ENCODE measurements around the gene IGFBP3. TPM values are rescaled to one million over a fixed set of nuclear protein-coding genes. Genes with fewer than 3 reads are reported as not detected.

The IGFBP3 gene
- total and polyA plus RNA-seq, 4 donors, result 87.0 to 244 (median 182) TPM

DNA sequence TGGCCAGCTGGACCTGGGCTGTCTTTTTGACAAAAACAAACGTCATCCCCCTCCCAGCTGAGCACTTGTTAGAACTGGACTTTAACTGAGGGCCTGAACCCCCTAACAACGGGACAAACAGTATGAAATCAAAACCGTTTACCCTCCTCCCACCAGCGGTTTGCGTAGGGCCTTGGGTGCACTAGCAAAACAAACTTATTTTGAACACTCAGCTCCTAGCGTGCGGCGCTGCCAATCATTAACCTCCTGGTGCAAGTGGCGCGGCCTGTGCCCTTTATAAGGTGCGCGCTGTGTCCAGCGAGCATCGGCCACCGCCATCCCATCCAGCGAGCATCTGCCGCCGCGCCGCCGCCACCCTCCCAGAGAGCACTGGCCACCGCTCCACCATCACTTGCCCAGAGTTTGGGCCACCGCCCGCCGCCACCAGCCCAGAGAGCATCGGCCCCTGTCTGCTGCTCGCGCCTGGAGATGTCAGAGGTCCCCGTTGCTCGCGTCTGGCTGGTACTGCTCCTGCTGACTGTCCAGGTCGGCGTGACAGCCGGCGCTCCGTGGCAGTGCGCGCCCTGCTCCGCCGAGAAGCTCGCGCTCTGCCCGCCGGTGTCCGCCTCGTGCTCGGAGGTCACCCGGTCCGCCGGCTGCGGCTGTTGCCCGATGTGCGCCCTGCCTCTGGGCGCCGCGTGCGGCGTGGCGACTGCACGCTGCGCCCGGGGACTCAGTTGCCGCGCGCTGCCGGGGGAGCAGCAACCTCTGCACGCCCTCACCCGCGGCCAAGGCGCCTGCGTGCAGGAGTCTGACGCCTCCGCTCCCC is 32.7 kb downstream of the IGFBP3 start, which contains the start of gene IGFBP1 (continued):
- TF ChIP-seq REST (IDR thresholded peaks at IDR 0.05), result peak; percentile 93
- TF ChIP-seq, protein P1, sequence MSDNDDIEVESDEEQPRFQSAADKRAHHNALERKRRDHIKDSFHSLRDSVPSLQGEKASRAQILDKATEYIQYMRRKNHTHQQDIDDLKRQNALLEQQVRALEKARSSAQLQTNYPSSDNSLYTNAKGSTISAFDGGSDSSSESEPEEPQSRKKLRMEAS (IDR thresholded peaks at IDR 0.05), result peak; percentile 55
- TF ChIP-seq GABPA (IDR thresholded peaks at IDR 0.05 in 1 of 2, conservative IDR thresholded peaks at IDR 0.05 in 1 of 2), result no peak

GRCh38 chr7:45886931-45887667 is 34.0 kb downstream of the IGFBP3 start:
- Histone ChIP-seq H3K4me1 (ENCODE audit: control insufficient read depth in 4 of 4, insufficient read depth in 4 of 4, low read length in 3 of 4) (peaks cover 0 to 43% (median 22%) of the 10 kb centered on the region in 4 donors), H3K9me3 (ENCODE audit: control insufficient read depth in 4 of 4, low read length in 3 of 4) (no peaks in the 10 kb centered on the region), H3K27ac (ENCODE audit: low read depth in 1 of 2, low read length in 2 of 2) (peak overlapping the region; percentile 90 to 93), H3K27me3 (ENCODE audit: control insufficient read depth in 4 of 4, insufficient read depth in 4 of 4, low read length in 3 of 4) (no peaks in the 10 kb centered on the region), H3K36me3 (ENCODE audit: control insufficient read depth in 4 of 4, insufficient read depth in 3 of 4, low read depth in 1 of 4, low read length in 3 of 4) (peaks cover 0 to 5% (median 0%) of the 10 kb centered on the region in 4 donors), H3K9ac (ENCODE audit: low read depth in 1 of 2, low read length in 2 of 2) (peak overlapping the region; percentile 66 to 82), H3K4me3 (ENCODE audit: low read depth in 1 of 3, low read length in 3 of 3) (peak overlapping the region in 1 of 3 donors; percentile 9)
- TF ChIP-seq, protein P2, sequence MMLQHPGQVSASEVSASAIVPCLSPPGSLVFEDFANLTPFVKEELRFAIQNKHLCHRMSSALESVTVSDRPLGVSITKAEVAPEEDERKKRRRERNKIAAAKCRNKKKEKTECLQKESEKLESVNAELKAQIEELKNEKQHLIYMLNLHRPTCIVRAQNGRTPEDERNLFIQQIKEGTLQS (IDR thresholded peaks at IDR 0.05), result no peak
- no peak for TF ChIP-seq TAF1 (conservative IDR thresholded peaks at IDR 0.05)
- TF ChIP-seq EGR1 (IDR thresholded peaks at IDR 0.05; ENCODE audit: low read depth in 2 of 2), result no peak
- no peak for TF ChIP-seq HNF4G (IDR thresholded peaks at IDR 0.05)
- no peak for TF ChIP-seq REST (IDR thresholded peaks at IDR 0.05)
- no peak for TF ChIP-seq NR2F2 (IDR thresholded peaks at IDR 0.05)
- no peak for TF ChIP-seq YY1 (IDR thresholded peaks at IDR 0.05)
- TF ChIP-seq CTCF (IDR thresholded peaks at IDR 0.05; ENCODE audit: low read depth, low read length, missing input control), result no peak
- TF ChIP-seq FOXA2 (IDR thresholded peaks at IDR 0.05), result no peak
- no peak for TF ChIP-seq RAD21 (IDR thresholded peaks at IDR 0.05)
- TF ChIP-seq ZBTB33 (IDR thresholded peaks at IDR 0.05), result no peak
- TF ChIP-seq GABPA (IDR thresholded peaks at IDR 0.05 in 1 of 2, conservative IDR thresholded peaks at IDR 0.05 in 1 of 2), result no peak
- no peak for TF ChIP-seq RXRA (IDR thresholded peaks at IDR 0.05)
- no peak for TF ChIP-seq SP1 (IDR thresholded peaks at IDR 0.05)
- TF ChIP-seq HNF4A (conservative IDR thresholded peaks at IDR 0.05), result no peak
- TF ChIP-seq, protein P1 (IDR thresholded peaks at IDR 0.05), result no peak
- no peak for TF ChIP-seq FOXA1 (IDR thresholded peaks at IDR 0.05)
- TF ChIP-seq JUND (IDR thresholded peaks at IDR 0.05), result no peak
- DNase-seq (ENCODE audit: low spot score), result no peak
- 83% methylated on average over 5 of the region's 5 CpGs for WGBS

All from liver (tissue), 9 donors.